HCT116 (cell line): Measurements from ENCODE around the gene OR10AD1. TPM values are rescaled to one million over a fixed set of nuclear protein-coding genes. Genes with fewer than 3 reads are reported as not detected.

Source experiments
- ATAC-seq: fragments of 200-7000 bp; cut with Tn5 transposase; 2 replicates; pipeline ENCODE4 v1.9.1; 2020; ENCODE audit warnings: mild to moderate bottlenecking, moderate library complexity
- BruUV-seq: library from RNA; stranded (reverse); fragments of 400-500 nt; replicated peaks from 2 replicates; lab custom pipeline; 2021; lab: Mats Ljungman, UMichigan
- CTCF ChIA-PET: fragments of 300-600 bp; sonication (Branson Sonifier 250); formaldehyde crosslinking; loops from one replicate; lab custom pipeline; 2021; ENCODE audit warnings: antibody characterized with exemption; lab: Charles Lee
- POLR2A ChIA-PET: fragments of 300-600, 350-600 bp; sonication (Branson Sonifier 250); formaldehyde crosslinking; loops from one replicate; lab custom pipeline; 2021; ENCODE audit warnings: antibody characterized with exemption; lab: Charles Lee
- RAD21 ChIA-PET, 2 experiments: fragments of 300-600 bp; sonication (Branson Sonifier 250); formaldehyde crosslinking; loops; one replicate each; lab custom pipeline; 2023; ENCODE audit warnings: low total read pairs in 2 of 2; ENCODE audit not compliant: uncharacterized antibody in 2 of 2, unreplicated experiment in 2 of 2, low non-redundant PET in 1 of 2; lab: Charles Lee
- DNase-seq: peaks from one replicate; pipeline ENCODE4 v3.0.0-alpha.2; 2010; ENCODE audit warnings: low read depth, low spot score
- H2AFZ ChIP-seq: fragments of 200-600 bp; shearing (Covaris generic), sonication (generic); 2 replicates; pipeline ENCODE4 v1.6.1; 2017; ENCODE audit warnings: low read depth, mixed run types, mixed read lengths, antibody characterized with exemption, low read length; ENCODE audit not compliant: poor library complexity, severe bottlenecking
- H3K27ac ChIP-seq: 2 replicates; pipeline ENCODE4 v1.5.1; 2012; ENCODE audit warnings: low read depth, low read length
- H3K27me3 ChIP-seq: fragments of 200-600 bp; sonication (generic); 2 replicates; pipeline ENCODE4 v1.6.1; 2016; ENCODE audit warnings: mixed run types, low read length, mixed read lengths; ENCODE audit not compliant: insufficient read depth
- H3K36me3 ChIP-seq, 2 experiments: fragments of 200-500 bp in 1 of 2; fragments of 200-600 bp in 1 of 2; sonication (Bioruptor generic) in 1 of 2; sonication (generic) in 1 of 2; 2 replicates each; pipeline versions ENCODE4 v1.5.1 to v1.6.1; 2014 to 2016; ENCODE audit warnings: low read length in 2 of 2, inconsistent platforms in 1 of 2, mixed read lengths in 1 of 2, mixed run types in 1 of 2; ENCODE audit not compliant: insufficient read depth in 2 of 2, control insufficient read depth in 1 of 2
- H3K4me1 ChIP-seq, 2 experiments: fragments of 200-600 bp in 1 of 2; sonication (generic) in 1 of 2; 2 replicates each; pipeline versions ENCODE4 v1.5.1 to v1.6.1; 2012 to 2017; ENCODE audit warnings: low read length in 2 of 2, inconsistent platforms in 1 of 2, mild to moderate bottlenecking in 1 of 2, mixed read lengths in 1 of 2, mixed run types in 1 of 2, moderate library complexity in 1 of 2; ENCODE audit not compliant: insufficient read depth in 2 of 2, control insufficient read depth in 1 of 2
- H3K4me2 ChIP-seq: fragments of 200-600 bp; sonication (generic); 2 replicates; pipeline ENCODE4 v1.6.1; 2017; ENCODE audit warnings: mixed run types, low read length, mixed read lengths
- H3K4me3 ChIP-seq, 2 experiments: fragments of 200-600 bp in 1 of 2; sonication (generic) in 1 of 2; replicated peaks in 1 of 2; 2 replicates each; pipeline ENCODE4 v1.5.1; 2011 to 2016; ENCODE audit warnings: low read length in 2 of 2, control low read depth in 1 of 2, low read depth in 1 of 2, mild to moderate bottlenecking in 1 of 2, mixed read lengths in 1 of 2, mixed run types in 1 of 2
- H3K79me2 ChIP-seq: fragments of 200-600 bp; sonication (generic); 2 replicates; pipeline ENCODE4 v1.6.1; 2017; ENCODE audit warnings: mild to moderate bottlenecking, mixed run types, low read length, moderate library complexity, mixed read lengths; ENCODE audit not compliant: insufficient read depth
- H3K9ac ChIP-seq: fragments of 200-600 bp; sonication (generic); 2 replicates; pipeline ENCODE4 v1.6.1; 2016; ENCODE audit warnings: low read length, mixed read lengths
- H3K9me2 ChIP-seq: fragments of 200-600 bp; sonication (generic), shearing (Covaris generic); 2 replicates; pipeline ENCODE4 v1.6.1; 2017; ENCODE audit warnings: mixed run types, mild to moderate bottlenecking, moderate library complexity; ENCODE audit not compliant: insufficient read depth
- H3K9me3 ChIP-seq, 2 experiments: fragments of 200-500 bp in 1 of 2; fragments of 200-600 bp in 1 of 2; sonication (Bioruptor generic) in 1 of 2; sonication (generic) in 1 of 2; 2 replicates each; pipeline ENCODE4 v1.6.1; 2014 to 2017; ENCODE audit warnings: low read length in 2 of 2, mixed read lengths in 2 of 2, inconsistent platforms in 1 of 2, low read depth in 1 of 2, mild to moderate bottlenecking in 1 of 2, mixed run types in 1 of 2, moderate library complexity in 1 of 2; ENCODE audit not compliant: control insufficient read depth in 1 of 2, insufficient read depth in 1 of 2
- H4K20me1 ChIP-seq: fragments of 200-600 bp; sonication (generic), shearing (Covaris generic); 2 replicates; pipeline ENCODE4 v1.6.1; 2017; ENCODE audit warnings: mixed run types, mild to moderate bottlenecking, moderate library complexity; ENCODE audit not compliant: insufficient read depth
- ELF1 ChIP-seq: IDR thresholded peaks from 2 replicates; pipeline ENCODE4 v1.6.1; 2012; ENCODE audit warnings: low read depth, borderline replicate concordance
- JUND ChIP-seq: IDR thresholded peaks from 2 replicates; pipeline ENCODE4 v1.6.1; 2012
- POLR2A ChIP-seq: IDR thresholded peaks from 2 replicates; pipeline ENCODE4 v1.7.0; 2011; ENCODE audit warnings: borderline replicate concordance; ENCODE audit not compliant: insufficient read depth, insufficient read length; ENCODE audit errors: extremely low read depth
- POLR2AphosphoS5 ChIP-seq: IDR thresholded peaks from 2 replicates; pipeline ENCODE4 v1.6.1; 2011; ENCODE audit warnings: mild to moderate bottlenecking, low read depth, low read length, moderate library complexity
- RAD21 ChIP-seq: IDR thresholded peaks from 2 replicates; pipeline ENCODE4 v1.6.1; 2012; ENCODE audit warnings: low read depth, mild to moderate bottlenecking
- SP1 ChIP-seq: IDR thresholded peaks from 2 replicates; pipeline ENCODE4 v1.6.1; 2012; ENCODE audit warnings: low read depth
- TCF7L2 ChIP-seq: IDR thresholded peaks from 2 replicates; pipeline ENCODE4 v1.7.0; 2011; ENCODE audit warnings: borderline replicate concordance, inconsistent platforms; ENCODE audit not compliant: insufficient read depth, insufficient read length; ENCODE audit errors: extremely low read depth
- ZFX ChIP-seq: fragments of 450-650 bp; IDR thresholded peaks from 2 replicates; pipeline ENCODE4 v1.6.1; 2017
- intact Hi-C: fragments of 100-400 bp; cut with micrococcal nuclease; formaldehyde crosslinking; loops from 2 replicates; pipeline ENCODE4 v1.10.0; 2022
- total RNA-seq: library from RNA; stranded (reverse); gene quantifications from one replicate; pipeline ENCODE4 v1.2.1, GENCODE V29; 2021; ENCODE audit not compliant: unreplicated experiment
- TF ChIP-seq, protein P1 (sequence below), 3 experiments: fragments of 200-600 bp in 1 of 3; sonication (generic) in 1 of 3; IDR thresholded peaks in 2 of 3; conservative IDR thresholded peaks in 1 of 3; 2 replicates each; pipeline ENCODE4 v1.5.1; 2012 to 2017; ENCODE audit warnings: low read depth in 2 of 3, low read length in 2 of 3, antibody characterized with exemption in 1 of 3, borderline replicate concordance in 1 of 3, control low read depth in 1 of 3, mild to moderate bottlenecking in 1 of 3, mixed read lengths in 1 of 3, mixed run types in 1 of 3, moderate library complexity in 1 of 3; ENCODE audit not compliant: insufficient read depth in 1 of 3

OR10AD1 gene
- total RNA-seq, 1 experiment from 2014 or later, result not detected

- RAD21 ChIA-PET, result no interaction called here
- Histone ChIP-seq H3K27ac (no peak overlapping the region), H3K9me3 (no peaks in the 10 kb centered on the region), H3K4me2 (peak overlapping the region; percentile 83), H3K36me3 (no peaks in the 10 kb centered on the region), H3K9ac (peak overlapping the region; percentile 39), H2AFZ (peak overlapping the region; percentile 72), H3K9me2 (no peaks in the 10 kb centered on the region), H3K4me1 (peaks cover 4 to 25% of the 10 kb centered on the region in 2 experiments; a peak in 2 of 4 replicates), H4K20me1 (no peaks in the 10 kb centered on the region), H3K27me3 (peaks cover 9% of the 10 kb centered on the region; the same call in 1 of the 2 replicates), H3K79me2 (no peaks in the 10 kb centered on the region), H3K4me3 (peak overlapping the region; percentile 62 to 64)
- no peak for TF ChIP-seq SP1
- TF ChIP-seq ZFX, result no peak
- no peak for TF ChIP-seq ELF1
- TF ChIP-seq, protein P1, sequence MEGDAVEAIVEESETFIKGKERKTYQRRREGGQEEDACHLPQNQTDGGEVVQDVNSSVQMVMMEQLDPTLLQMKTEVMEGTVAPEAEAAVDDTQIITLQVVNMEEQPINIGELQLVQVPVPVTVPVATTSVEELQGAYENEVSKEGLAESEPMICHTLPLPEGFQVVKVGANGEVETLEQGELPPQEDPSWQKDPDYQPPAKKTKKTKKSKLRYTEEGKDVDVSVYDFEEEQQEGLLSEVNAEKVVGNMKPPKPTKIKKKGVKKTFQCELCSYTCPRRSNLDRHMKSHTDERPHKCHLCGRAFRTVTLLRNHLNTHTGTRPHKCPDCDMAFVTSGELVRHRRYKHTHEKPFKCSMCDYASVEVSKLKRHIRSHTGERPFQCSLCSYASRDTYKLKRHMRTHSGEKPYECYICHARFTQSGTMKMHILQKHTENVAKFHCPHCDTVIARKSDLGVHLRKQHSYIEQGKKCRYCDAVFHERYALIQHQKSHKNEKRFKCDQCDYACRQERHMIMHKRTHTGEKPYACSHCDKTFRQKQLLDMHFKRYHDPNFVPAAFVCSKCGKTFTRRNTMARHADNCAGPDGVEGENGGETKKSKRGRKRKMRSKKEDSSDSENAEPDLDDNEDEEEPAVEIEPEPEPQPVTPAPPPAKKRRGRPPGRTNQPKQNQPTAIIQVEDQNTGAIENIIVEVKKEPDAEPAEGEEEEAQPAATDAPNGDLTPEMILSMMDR (IDR thresholded peaks at IDR 0.05 in 2 of 3, conservative IDR thresholded peaks at IDR 0.05 in 1 of 3; ENCODE audit: borderline replicate concordance in 1 of 3, insufficient read depth in 1 of 3, low read depth in 2 of 3, low read length in 2 of 3), result no peak
- no peak for TF ChIP-seq TCF7L2
- no peak for TF ChIP-seq POLR2AphosphoS5
- no peak for TF ChIP-seq JUND
- no peak for TF ChIP-seq POLR2A
- TF ChIP-seq RAD21, result no peak
- BruUV-seq, result no TSS peak
- CTCF ChIA-PET, result interaction anchor here (0.9 to 1.5 kb wide), 5 partner anchors 15 to 25 kb away, joined by 3 to 13 read pairs (median 4); partner anchors contain the start of gene ASB8
- intact Hi-C loops, result no loop called here
- POLR2A ChIA-PET, result interaction anchor here (0.8 kb wide), 1 partner anchor 25 kb away, joined by 3 read pairs; the partner anchor contains the start of gene ASB8
- ATAC-seq (no peak; the same call in 1 of the 2 replicates), DNase-seq (no peak)
Measured at GRCh38 chr12:48182631-48183030, 20.5 kb downstream of the OR10AD1 start.
